Activated naive CD8-positive, alpha-beta T cell treated with anti-CD3 and anti-CD28 coated beads, Interleukin-2, amount 50 U/mL, for 16 hours (primary cell): ENCODE results near the gene AGAP3.

Source experiments
- DNase-seq: peaks from one replicate; pipeline ENCODE4 v3.0.0-alpha.2; 2020; ENCODE audit warnings: low read depth, low spot score

The AGAP3 gene

DNA sequence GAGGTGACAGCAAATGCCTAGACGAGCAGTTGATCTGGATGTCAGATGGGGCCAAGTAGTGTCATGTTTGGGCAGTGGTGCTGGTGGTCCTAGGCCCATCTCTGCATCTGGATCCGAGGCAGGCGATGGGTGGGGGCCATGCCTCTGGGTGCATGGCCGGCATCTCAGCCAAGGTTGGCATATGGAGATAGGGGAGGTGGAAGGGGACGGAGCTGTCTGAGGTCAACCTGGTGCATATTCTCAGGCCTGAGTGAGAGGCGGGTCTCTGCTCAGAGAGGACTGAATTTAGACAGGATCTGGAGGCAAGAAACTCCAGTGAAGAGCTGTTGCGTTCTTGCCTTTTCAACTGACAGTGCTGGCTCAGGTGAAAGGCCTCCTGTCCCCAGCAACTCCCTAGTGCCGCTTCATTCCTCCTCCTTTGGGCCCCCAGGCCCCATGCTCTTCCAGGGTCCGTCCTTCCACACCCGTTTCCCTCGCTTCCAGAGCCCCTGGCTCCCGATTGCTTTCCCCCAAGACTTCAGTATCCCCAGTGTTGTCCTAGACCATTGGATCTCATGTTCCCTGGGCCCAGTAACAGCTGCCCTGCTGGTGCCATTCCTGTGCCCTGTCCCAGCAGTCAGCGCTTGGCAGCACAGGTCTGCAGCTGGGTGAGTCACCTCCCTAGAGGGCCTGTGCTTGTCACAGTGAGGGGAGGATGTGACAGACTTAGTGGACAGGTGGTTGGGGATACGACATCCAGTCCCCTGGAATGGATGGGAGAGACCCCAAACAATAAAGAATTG, 48.7 kb downstream of the AGAP3 start:
- DNase-seq: no peak

DNA sequence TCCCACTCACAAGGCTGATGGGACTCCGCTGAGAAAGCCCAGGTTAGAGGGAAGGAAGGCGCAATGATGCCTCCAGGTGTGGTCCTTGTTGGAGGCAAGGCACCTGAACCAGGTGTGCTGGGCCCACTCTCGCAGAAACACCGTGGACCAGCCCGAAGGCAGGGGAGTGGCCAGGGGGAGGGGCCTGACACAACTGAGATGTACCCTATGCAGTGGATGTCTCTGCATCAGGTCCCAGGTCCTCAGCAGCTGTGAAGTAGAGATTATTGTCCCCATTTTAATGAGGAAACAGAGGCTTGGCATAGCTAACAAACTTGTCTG, 49.2 kb downstream of the AGAP3 start:
- DNase-seq: no peak

DNA sequence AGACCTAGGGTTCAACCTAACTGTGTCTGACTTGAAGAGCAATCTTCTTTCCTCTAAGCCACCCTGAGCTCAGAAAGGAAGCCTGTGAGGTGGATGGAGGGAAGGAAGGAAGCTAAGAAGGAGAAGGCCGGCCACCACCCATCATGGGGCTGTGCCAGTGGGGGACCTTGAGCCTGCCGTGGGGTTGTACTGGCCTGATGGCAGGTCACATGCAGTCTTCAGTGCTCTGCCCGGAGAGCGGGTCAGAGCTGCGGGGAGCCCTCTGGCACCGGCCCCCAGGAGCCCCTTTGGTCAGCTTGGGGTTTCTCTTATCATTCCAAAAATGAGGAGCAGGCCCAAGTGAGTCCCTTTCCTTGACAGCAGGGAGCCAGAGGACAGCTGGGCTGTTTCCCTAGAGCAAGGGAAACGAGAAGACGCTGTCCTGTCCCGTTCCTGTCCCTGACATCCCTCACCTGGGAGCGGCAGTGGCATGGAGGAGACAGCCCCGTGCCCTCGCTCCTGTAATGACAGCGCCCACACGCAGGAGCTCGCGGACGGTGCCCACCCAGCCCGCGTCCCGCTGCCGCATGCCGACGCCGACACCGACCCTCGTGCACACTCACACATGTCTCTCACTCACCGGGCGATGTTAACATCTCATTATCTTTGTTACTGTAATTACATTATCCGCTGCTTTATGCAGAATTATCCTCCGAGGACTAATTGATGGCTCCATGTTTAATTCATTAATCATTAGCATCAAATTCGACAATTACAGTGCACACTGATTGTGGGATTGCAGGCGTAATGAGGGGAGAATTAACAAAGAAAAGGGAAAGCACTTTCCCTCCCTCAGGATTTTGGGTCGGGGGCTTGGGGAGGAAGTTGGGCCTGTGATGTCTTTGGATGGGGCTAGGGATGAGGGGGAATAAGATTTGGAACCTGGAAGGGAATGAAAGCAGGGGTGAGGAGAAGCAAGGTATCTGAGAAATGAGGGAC, 49.9 kb downstream of the AGAP3 start:
- no peak for DNase-seq

DNA sequence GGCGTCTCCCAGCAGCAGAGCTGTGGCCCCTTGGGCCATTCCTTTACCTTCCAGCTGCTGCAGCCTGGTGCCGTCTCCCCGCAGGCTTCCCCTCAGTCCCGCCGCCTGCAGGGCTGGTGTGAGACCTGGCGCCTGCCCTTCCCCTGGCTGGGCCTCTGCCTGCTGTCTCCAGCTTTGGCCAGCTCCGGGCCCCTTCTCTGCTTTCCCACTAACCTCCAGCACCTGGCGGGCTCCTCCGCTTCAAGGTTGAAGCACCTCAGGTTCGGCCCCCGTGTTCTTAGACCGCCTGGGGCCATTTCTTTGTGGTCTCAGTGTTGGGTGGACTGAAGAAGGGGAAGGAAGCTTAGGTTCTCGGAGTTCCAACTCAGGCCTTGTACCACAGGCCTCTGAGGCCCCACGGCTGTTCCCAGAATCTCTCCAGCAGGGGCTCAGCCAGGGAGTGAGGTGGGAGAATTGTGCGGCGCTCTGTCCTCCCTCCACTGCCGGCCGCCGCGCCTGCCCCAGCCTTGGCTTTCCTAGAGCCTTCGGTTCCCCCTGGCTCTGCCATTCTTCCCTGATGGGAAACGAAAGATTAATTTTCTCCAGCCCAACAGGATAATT, 50.9 kb downstream of the AGAP3 start:
- DNase-seq: no peak

DNA sequence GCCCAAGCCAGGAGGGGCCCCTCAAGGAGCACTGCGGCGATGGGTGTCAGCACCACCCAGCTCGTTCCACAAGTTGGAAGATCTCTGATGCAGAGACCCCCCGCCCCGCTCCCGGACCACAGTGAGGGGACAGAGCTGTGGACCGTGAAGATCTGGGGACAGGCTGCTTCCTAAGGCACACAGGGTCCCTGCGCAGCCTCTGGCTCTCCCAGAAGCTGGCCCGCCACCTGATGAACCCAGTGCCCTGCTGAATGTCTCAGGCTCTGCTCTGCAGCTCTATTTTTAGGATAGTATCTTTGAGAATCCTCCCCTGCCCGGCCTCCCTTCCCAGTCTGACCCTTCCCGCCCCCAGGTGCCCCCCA, 51.5 kb downstream of the AGAP3 start:
- DNase-seq: no peak

DNA sequence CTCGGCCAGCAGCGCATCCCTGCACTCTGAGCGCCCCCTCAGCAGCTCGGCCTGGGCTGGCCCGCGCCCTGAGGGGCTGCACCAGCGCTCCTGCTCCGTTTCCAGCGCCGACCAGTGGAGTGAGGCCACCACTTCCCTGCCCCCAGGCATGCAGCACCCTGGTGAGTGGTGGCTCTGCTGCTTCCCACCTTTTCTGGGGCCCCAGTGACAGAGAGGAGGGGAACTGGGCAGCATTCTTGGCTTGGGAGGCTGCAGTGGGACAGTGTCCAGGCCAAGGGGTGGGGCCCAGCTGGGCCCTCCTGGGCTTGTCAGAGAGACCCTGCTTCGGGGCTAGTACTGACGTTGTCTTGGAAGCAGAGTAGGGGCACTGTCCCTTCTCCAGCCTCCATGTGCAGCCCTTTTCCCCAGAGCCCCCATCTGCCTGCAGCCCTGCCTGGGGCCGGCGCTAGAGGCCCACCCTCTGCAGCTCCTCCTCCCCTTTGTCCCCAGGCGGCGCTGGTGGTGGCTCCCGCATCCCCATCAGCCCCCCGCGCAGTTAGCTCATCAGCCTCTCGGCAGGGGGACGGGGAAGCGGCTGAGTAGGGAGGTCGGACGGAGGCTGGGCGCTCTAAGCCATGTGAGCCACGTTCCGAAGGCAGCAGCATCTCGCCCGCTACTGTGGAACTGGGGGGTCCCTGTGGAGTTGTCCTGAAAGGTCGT, 52.0 kb downstream of the AGAP3 start:
- DNase-seq: no peak

DNA sequence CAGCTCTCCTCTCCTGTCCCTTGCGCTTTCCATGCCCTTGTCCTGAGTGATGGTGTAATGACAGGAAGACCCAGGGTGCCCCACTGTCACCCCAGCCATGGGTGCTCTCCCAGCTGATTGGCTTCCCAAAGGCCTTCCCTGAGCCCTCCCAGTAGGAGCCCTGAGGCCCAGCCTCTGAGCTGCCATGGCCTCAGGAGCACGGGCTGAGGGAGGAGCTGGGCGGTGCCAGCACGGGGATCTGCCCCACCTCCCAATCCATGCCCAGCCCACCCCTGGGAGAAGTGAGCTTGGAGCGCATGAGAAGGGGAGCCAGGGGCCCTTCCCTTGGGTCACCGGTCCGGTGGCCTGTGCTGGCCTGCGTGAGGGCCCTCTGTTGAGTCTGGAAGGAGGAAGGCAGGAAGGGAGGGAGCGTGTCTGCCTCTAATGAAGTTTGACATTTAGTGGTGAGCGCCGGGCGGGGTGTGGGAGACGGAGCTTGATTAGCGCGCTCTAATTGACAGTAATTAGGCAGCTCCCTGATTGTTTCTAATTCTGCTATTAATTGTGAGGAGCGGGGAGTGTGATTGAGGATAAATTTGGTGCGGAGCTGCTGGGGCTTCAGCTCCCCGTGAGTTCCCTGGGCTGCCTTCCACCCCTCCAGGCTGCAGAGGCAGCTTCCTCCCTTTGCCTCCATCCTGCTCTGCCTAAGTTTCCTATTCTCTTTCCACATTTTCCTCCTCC, 53.0 kb downstream of the AGAP3 start:
- no peak for DNase-seq

DNA sequence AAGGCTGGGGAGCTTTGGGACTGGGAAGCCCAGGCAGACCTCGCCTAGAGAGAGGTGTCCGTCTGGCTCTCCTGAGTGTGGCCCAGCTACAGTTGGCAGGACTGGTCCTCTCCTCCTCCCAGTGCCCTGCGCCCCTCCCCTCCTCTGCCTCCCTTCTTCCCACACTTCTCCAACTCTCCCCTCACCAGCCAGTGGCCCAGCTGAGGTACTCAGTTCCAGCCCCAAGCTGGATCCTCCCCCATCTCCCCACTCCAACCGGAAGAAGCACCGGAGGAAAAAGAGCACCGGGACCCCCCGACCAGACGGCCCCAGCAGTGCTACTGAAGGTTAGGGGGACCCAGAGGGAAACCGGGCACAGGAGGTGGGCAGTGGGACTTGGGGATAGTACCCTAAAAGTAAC, 53.5 kb downstream of the AGAP3 start:
- DNase-seq: no peak

DNA sequence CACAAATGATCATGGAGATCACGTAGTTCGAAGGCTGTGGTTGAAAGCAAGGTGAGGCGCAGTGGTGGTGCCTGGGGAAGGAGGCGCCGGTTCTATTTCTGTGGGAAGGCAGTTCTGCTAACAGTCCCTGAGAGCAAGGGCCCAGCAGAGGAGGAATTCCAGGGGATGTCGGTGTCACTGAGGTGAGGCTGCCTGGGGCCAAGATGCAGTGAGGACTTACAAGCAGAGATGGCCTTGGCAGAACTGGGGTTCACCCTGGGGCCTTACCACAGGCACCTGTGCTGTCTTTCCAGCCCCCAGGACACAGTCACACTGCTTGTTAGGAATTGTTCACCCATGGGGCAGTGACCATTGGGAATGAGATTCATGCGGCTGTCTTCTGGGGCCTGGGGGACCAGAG, 54.6 kb downstream of the AGAP3 start:
- DNase-seq: no peak

DNA sequence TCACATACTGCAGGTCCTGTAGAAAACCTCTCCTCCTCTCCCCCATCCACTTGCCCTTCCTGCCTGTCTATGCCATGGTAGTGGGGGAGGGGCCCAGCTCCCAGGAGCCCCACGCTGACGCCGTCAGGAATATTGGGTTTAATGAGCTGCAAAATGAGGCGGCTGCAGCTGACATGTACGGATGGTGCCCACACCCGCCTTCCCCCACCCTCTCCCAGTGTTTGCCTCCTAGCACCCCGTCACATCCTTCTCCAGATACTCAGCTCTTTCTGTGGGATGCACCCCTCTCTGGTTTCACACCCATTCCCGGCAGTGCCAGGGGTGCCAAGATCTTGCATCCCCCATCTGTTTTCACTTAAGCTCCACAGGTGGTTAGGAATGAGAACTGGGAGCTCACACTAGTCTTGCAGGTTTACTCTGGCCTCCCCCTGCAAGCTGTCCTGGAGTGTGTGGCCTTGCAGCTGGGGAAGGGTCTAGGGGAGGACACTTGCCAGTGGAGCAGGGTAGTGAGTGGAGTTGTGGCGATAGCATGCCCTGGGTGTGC, 55.1 kb downstream of the AGAP3 start:
- no peak for DNase-seq

DNA sequence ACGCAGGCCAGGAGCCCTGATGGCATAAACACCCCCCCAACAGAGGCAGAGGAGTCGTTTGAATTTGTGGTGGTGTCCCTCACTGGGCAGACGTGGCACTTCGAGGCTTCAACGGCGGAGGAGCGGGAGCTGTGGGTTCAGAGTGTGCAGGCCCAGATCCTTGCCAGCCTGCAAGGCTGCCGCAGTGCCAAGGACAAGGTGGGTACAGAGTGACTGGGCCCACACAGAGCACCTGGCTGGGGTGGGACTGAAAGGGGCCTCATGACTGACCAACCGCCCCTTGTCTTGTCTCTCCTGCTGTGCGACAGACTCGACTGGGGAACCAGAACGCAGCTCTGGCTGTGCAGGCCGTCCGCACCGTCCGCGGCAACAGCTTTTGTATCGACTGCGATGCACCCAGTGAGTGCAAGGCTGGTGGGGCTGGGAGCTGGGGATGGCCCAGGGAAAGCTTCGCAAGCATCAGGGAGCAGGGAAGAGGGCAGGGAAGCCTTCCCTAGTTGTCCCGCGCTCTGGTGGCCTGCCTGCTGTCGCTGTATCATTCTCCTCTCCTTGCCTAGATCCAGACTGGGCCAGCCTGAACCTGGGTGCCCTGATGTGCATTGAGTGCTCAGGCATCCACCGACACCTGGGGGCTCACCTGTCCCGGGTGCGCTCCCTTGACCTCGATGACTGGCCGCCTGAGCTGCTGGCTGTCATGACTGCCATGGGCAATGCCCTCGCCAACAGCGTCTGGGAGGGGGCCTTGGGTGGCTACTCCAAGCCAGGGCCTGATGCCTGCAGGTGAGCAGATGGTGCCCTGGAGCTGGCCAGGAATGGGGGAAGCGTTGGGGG, 55.8 kb downstream of the AGAP3 start:
- no peak for DNase-seq

DNA sequence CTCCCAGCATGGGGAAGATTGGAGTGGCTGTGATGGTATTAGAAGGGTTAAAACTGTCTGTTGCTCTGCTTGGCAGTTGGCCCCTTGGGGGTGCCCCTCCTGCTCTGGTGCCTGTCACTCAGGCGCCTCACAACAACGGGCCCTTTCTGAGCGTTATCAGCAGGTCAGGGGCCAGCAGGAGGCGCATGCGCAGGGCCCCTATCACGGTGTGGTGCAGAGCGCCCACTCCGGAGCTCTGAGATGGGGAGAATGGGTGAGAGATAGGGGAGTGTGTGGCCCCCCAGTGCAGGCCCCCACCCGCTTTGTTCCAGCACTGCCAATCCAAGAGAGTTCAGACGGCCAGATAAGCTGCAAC, 56.4 kb downstream of the AGAP3 start:
- DNase-seq: no peak

DNA sequence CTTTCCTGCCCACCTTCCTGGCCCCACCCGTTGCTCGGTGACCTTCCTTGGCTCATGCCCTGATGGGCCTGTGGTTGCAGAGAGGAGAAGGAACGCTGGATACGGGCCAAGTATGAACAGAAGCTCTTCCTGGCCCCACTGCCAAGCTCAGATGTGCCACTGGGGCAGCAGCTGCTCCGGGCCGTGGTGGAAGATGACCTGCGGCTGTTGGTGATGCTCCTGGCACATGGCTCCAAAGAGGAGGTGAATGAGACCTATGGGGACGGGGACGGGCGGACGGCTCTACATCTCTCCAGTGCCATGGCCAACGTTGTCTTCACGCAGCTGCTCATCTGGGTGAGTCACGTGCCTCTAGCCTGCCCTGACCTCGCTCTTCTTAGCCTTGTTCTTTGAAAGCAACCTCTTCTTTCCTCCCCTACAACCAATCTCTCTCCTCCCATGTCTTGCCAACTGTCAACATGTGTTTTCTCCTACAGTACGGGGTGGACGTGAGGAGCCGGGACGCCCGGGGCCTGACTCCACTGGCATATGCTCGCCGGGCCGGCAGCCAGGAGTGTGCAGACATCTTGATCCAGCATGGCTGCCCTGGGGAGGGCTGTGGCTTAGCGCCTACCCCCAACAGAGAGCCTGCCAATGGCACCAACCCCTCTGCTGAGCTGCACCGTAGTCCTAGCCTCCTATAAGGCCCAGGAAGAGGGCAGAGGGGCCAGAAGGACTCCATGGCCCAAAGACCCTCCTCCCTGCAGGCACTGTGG, 57.2 kb downstream of the AGAP3 start:
- DNase-seq: no peak

DNA sequence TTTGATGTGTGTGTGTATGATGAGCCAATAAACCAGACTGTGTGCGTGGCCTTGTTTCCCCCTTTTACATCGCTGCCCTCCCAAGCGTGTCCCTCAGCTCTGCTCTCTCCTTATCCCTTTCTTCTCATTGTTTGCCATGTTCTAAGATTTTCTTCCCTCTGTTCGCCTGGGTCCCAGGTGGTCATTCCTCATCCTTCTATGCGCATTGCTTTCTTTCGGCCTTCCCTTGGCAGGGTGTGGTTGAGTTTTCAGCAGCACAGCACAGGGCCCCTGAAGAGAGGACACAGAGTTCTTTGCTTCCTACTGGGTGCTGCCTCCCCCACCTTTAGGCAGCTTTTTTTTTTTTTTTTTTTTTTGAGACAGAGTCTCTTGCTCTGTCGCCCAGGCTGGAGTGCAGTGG, 58.1 kb downstream of the AGAP3 start:
- no peak for DNase-seq

DNA sequence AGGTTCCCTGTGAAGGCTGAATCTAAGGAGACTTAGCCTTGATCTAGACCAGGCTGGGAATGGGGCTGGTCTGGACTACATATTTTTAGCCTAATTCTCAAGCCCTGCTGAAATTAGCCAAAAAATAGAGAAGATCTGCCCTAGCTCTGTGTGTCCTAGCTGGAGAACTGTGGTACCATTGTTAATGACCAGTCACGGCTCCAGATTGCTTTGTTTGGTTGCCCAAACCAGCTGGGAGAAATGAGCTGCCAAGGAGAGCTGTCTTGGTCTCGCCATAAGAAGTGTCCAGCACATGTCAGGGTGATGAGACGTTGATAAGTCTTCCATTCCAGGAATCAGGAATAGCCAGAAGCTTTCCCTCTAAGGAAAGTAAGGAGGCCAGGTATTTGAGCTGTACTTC, 60.5 kb downstream of the AGAP3 start:
- no peak for DNase-seq

DNA sequence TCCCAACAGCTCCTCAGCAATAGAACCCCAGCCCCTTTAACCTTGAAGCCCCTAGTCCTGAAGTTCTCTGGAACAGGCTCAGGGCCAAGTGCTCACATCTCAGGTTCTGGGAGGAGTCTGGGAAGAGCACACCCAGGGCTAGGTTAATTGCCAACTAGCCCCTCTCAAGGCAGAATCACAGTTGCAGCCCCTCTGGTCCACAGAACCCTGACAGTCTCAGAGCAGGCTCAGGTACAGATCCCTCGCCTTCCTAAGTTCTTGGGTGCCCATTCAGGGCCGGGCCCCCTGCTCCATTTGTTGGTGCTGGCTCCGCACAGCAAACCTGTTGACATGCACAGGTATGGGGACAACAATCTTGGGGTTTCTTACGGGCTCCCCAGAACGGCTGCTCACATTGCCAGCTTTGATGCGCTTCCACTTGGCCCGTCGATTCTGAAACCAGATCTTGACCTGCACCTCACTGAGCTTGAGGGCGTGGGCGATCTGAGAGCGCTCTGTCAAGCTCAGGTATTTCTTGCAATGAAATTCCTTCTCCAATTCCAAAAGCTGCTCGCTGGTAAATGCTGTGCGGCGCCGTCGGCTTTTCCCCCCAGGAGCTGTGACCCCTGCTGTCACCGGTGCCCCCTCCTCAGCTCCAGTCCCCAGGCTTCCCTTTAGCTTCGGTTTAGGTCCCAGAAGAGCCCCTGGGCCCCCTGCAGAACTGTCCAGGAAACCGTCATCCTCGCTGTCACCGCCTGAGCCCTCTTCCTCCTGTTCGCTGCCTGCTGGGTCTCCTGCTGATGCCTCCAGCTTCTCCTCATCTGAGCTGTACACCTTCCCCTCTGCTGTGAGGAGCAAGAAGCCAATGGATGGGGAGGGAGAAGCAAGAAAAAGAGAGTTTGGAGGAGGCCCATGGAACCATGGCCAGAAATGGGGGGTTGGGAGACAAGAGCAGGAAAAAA, 62.3 kb downstream of the AGAP3 start:
- no peak for DNase-seq

DNA sequence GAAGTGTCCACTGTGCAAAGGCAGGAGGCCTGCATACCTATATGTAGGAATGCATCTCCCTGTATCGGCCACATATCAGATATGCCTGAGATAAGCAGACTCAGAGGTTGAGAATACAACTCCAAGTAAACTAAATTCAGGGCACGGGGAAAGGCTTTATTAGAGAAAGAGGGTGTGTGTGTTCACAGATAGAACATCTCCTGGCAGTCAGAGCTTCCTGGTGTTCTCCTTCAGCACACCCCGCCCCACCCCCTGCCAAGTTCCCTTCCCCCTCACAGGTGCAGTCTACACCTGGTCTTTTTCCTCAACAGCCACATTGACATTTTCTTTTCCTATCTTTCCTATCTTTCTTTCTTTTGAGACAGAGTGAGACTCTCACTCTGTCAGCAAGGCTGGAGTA, 64.1 kb downstream of the AGAP3 start:
- DNase-seq: no peak
